GM12878 (cell line): ENCODE results near the gene AP1S3. TPM values are rescaled to one million over a fixed set of nuclear protein-coding genes. Genes with fewer than 3 reads are reported as not detected.
A peak's percentile ranks its signal among the peaks of the same experiment; 100 is the strongest.

Experiments used
- ATAC-seq: fragments of 200-7000 bp; cut with Tn5 transposase; 3 replicates; pipeline ENCODE4 v1.9.1; 2020; ENCODE audit warnings: mild to moderate bottlenecking, moderate library complexity
- BruUV-seq: library from RNA; stranded (reverse); fragments of 400-500 nt; replicated peaks from 2 replicates; lab custom pipeline; 2021; lab: Mats Ljungman, UMichigan
- CTCF ChIA-PET: fragments of 300-600 bp; sonication (Branson Sonifier 250); formaldehyde crosslinking; extraction: SDS; loops from one replicate; lab custom pipeline; 2021; ENCODE audit warnings: inconsistent platforms; lab: Yijun Ruan, JAX
- POLR2A ChIA-PET: fragments of 350-600 bp; formaldehyde crosslinking; extraction: SDS; loops from one replicate; lab custom pipeline; 2021; ENCODE audit warnings: inconsistent platforms; lab: Charles Lee
- RAD21 ChIA-PET: fragments of 300-600 bp; sonication (Branson Sonifier 250); formaldehyde crosslinking; loops from one replicate; lab custom pipeline; 2023; ENCODE audit warnings: antibody characterized with exemption; ENCODE audit not compliant: unreplicated experiment; lab: Charles Lee
- SMC1A ChIA-PET: fragments of 300-600 bp; sonication (Branson Sonifier 250); formaldehyde crosslinking; loops from one replicate; lab custom pipeline; 2023; ENCODE audit not compliant: unreplicated experiment, uncharacterized antibody; lab: Charles Lee
- DNase-seq: peaks from one replicate; pipeline ENCODE4 v3.0.0-alpha.2; 2011; ENCODE audit warnings: low read depth, low spot score
- FAIRE-seq: peaks from 3 replicates; lab custom pipeline; 2011; peaks lifted over from hg19 to GRCh38; lab: Jason Lieb, UNC
- H2AFZ ChIP-seq: 2 replicates; pipeline ENCODE4 v1.6.0; 2011; ENCODE audit warnings: low read depth, low read length, control low read depth; ENCODE audit not compliant: control insufficient read depth
- H3K27ac ChIP-seq: 2 replicates; pipeline ENCODE4 v1.5.1; 2011; ENCODE audit warnings: control low read depth; ENCODE audit not compliant: control insufficient read depth, insufficient read depth
- H3K27me3 ChIP-seq, 2 experiments: replicated peaks in 1 of 2; 2 replicates each; pipeline versions ENCODE4 v1.6.0 to v1.6.1; 2011; ENCODE audit warnings: low read length in 1 of 2; ENCODE audit not compliant: control insufficient read depth in 2 of 2, insufficient read depth in 2 of 2
- H3K36me3 ChIP-seq, 2 experiments: 2 replicates each; pipeline ENCODE4 v1.5.1; 2011; ENCODE audit warnings: low read length in 1 of 2; ENCODE audit not compliant: control insufficient read depth in 2 of 2, insufficient read depth in 2 of 2
- H3K4me1 ChIP-seq: 2 replicates; pipeline ENCODE4 v1.6.1; 2011; ENCODE audit warnings: mild to moderate bottlenecking, low read length, moderate library complexity, mixed read lengths; ENCODE audit not compliant: control insufficient read depth, insufficient read depth
- H3K4me2 ChIP-seq: 2 replicates; pipeline ENCODE4 v1.6.0; 2011; ENCODE audit warnings: control low read depth; ENCODE audit not compliant: control insufficient read depth, insufficient read depth
- H3K4me3 ChIP-seq: fragments of 200-600 bp; sonication (generic); 2 replicates; pipeline ENCODE4 v1.5.1; 2016
- H3K79me2 ChIP-seq: 2 replicates; pipeline ENCODE4 v1.6.0; 2011; ENCODE audit warnings: low read length; ENCODE audit not compliant: control insufficient read depth, insufficient read depth
- H3K9ac ChIP-seq: 2 replicates; pipeline ENCODE4 v1.8.0; 2011; ENCODE audit warnings: low read length, control low read depth, mixed read lengths; ENCODE audit not compliant: control insufficient read depth, insufficient read depth
- H3K9me3 ChIP-seq: replicated peaks from 3 replicates; pipeline ENCODE4 v1.5.1; 2011; ENCODE audit warnings: mild to moderate bottlenecking, low read length; ENCODE audit not compliant: control insufficient read depth, insufficient read depth
- H4K20me1 ChIP-seq: 2 replicates; pipeline ENCODE4 v1.6.0; 2011; ENCODE audit not compliant: control insufficient read depth, insufficient read depth
- BMI1 ChIP-seq: fragments of 450-650 bp; IDR thresholded peaks from 2 replicates; pipeline ENCODE4 v1.6.1; 2016; ENCODE audit warnings: mild to moderate bottlenecking, moderate library complexity, borderline replicate concordance
- EGR1 ChIP-seq, 2 experiments: IDR thresholded peaks; 1 replicate in 1 of 2; 2 replicates in 1 of 2; pipeline ENCODE4 v1.6.1; 2011 to 2012; ENCODE audit warnings: low read depth in 2 of 2, low read length in 2 of 2, borderline replicate concordance in 1 of 2, mild to moderate bottlenecking in 1 of 2, moderate library complexity in 1 of 2
- ETV6 ChIP-seq, 2 experiments: fragments of 450-650 bp in 1 of 2; IDR thresholded peaks in 1 of 2; conservative IDR thresholded peaks in 1 of 2; 2 replicates each; pipeline ENCODE4 v1.6.1; 2014; ENCODE audit warnings: antibody characterized with exemption in 1 of 2, borderline replicate concordance in 1 of 2, low read depth in 1 of 2, mild to moderate bottlenecking in 1 of 2, moderate library complexity in 1 of 2
- HDAC2 ChIP-seq: fragments of 200-600 bp; sonication (generic); IDR thresholded peaks from 2 replicates; pipeline ENCODE4 v1.6.1; 2017
- IRF4 ChIP-seq: IDR thresholded peaks from 2 replicates; pipeline ENCODE4 v1.6.1; 2011; ENCODE audit warnings: low read depth, low read length
- KDM1A ChIP-seq: fragments of 200-600 bp; sonication (generic); IDR thresholded peaks from 2 replicates; pipeline ENCODE4 v1.6.1; 2016; ENCODE audit warnings: borderline replicate concordance
- KLF5 ChIP-seq: fragments of 450-650 bp; IDR thresholded peaks from 2 replicates; pipeline ENCODE4 v1.6.1; 2014; ENCODE audit warnings: mild to moderate bottlenecking; ENCODE audit not compliant: partially characterized antibody
- LARP7 ChIP-seq: fragments of 450-650 bp; IDR thresholded peaks from 2 replicates; pipeline ENCODE4 v1.6.1; 2017; ENCODE audit warnings: mild to moderate bottlenecking
- MEF2A ChIP-seq: IDR thresholded peaks from 2 replicates; pipeline ENCODE4 v1.6.1; 2011; ENCODE audit warnings: low read depth, mild to moderate bottlenecking, low read length, moderate library complexity; ENCODE audit not compliant: insufficient read depth
- MXI1 ChIP-seq: fragments of 150-350 bp; IDR thresholded peaks from 2 replicates; pipeline ENCODE4 v1.6.1; 2011; ENCODE audit warnings: low read depth, mild to moderate bottlenecking, inconsistent platforms, low read length, improper control_type of control experiment
- NBN ChIP-seq: fragments of 450-650 bp; IDR thresholded peaks from 2 replicates; pipeline ENCODE4 v1.6.1; 2016
- NFIC ChIP-seq: IDR thresholded peaks from 2 replicates; pipeline ENCODE4 v1.6.1; 2012; ENCODE audit warnings: low read depth, mild to moderate bottlenecking, inconsistent platforms, low read length, moderate library complexity
- NR2C2 ChIP-seq: IDR thresholded peaks from 2 replicates; pipeline ENCODE4 v1.6.1; 2011; ENCODE audit warnings: borderline replicate concordance, low read depth; ENCODE audit not compliant: control insufficient read depth, insufficient read length
- POLR2AphosphoS5 ChIP-seq: IDR thresholded peaks from 2 replicates; pipeline ENCODE4 v1.6.1; 2011; ENCODE audit warnings: mild to moderate bottlenecking, low read length, inconsistent platforms
- RUNX3 ChIP-seq: IDR thresholded peaks from 2 replicates; pipeline ENCODE4 v1.6.1; 2012; ENCODE audit warnings: low read length, inconsistent platforms
- SKIL ChIP-seq: fragments of 450-650 bp; IDR thresholded peaks from 2 replicates; pipeline ENCODE4 v1.6.1; 2017; ENCODE audit warnings: mild to moderate bottlenecking, low read depth, inconsistent platforms; ENCODE audit not compliant: poor library complexity, severe bottlenecking
- SREBF1 ChIP-seq: IDR thresholded peaks from 2 replicates; pipeline ENCODE4 v1.6.1; 2012; ENCODE audit warnings: mild to moderate bottlenecking, low read length
- STAT3 ChIP-seq: IDR thresholded peaks from 2 replicates; pipeline ENCODE4 v1.6.1; 2011; ENCODE audit warnings: low read depth, low read length, improper control_type of control experiment
- TARDBP ChIP-seq: IDR thresholded peaks from 2 replicates; pipeline ENCODE4 v1.6.1; 2016; ENCODE audit warnings: borderline replicate concordance
- TBL1XR1 ChIP-seq: IDR thresholded peaks from 2 replicates; pipeline ENCODE4 v1.6.1; 2012; ENCODE audit warnings: low read depth, low read length, improper control_type of control experiment
- YY1 ChIP-seq: IDR thresholded peaks from 2 replicates; pipeline ENCODE4 v1.6.1; 2011; ENCODE audit warnings: low read depth, mild to moderate bottlenecking, low read length
- ZNF384 ChIP-seq: IDR thresholded peaks from 2 replicates; pipeline ENCODE4 v1.6.1; 2012; ENCODE audit warnings: low read depth, mild to moderate bottlenecking, low read length, improper control_type of control experiment, borderline replicate concordance
- WGBS: methylation state at CpG from one replicate; pipeline ENCODE4 v1.1.6; 2016; ENCODE audit warnings: low lambda C conversion rate; ENCODE audit not compliant: insufficient replicate concordance, insufficient coverage; ENCODE audit errors: missing lambda C conversion rate; 5-methylcytosine and 5-hydroxymethylcytosine counted together
- in situ Hi-C: fragments of 300-500 bp; cut with MboI; formaldehyde crosslinking; loops from 9 replicates; pipeline ENCODE4 v1.14.3; 2018; ENCODE audit warnings: mixed read lengths
- intact Hi-C: fragments of 100-400 bp; cut with micrococcal nuclease; formaldehyde crosslinking; loops from one replicate; pipeline ENCODE4 v1.14.2; 2022; ENCODE audit not compliant: unreplicated experiment
- polyA plus RNA-seq, 11 experiments: library from polyadenylated mRNA; depleted of rRNA in 4 of 11; unstranded in 6 of 11; stranded (reverse) in 5 of 11; fragments of >200 nt; fragmentation: Nextera tagmentation in 4 of 11; fragmentation: Illumina TruSeq in 1 of 11; extraction: Ambion mirVana in 4 of 11; extraction: Trizol in 1 of 11; gene quantifications; 1 replicate in 1 of 11; 2 replicates in 10 of 11; pipeline versions ENCODE4 v1.2.1 to v1.2.3, GENCODE V29; 2011 to 2016; ENCODE audit warnings: inconsistent platforms in 2 of 11, missing spikeins in 2 of 11, low read depth in 1 of 11
- total RNA-seq, 4 experiments: library from RNA; depleted of rRNA in 3 of 4; stranded (reverse); fragments of >200 nt in 3 of 4; fragmentation: Illumina TruSeq in 1 of 4; extraction: Trizol in 1 of 4; gene quantifications; 2 replicates each; pipeline versions ENCODE4 v1.2.1 to v1.2.3, GENCODE V29; 2013 to 2021
- TF ChIP-seq, protein P1 (sequence below): fragments of 450-650 bp; conservative IDR thresholded peaks from 2 replicates; pipeline ENCODE4 v1.6.1; 2017; ENCODE audit warnings: mild to moderate bottlenecking, moderate library complexity

Gene AP1S3
- total and polyA plus RNA-seq, 10 of the 15 experiments (the other 5 are each of a cell fraction or from before 2014, with no cell fraction given), result 2.6 to 14.3 (median 9.2) TPM

- TF ChIP-seq TARDBP (no peak), STAT3 (no peak), EGR1 (IDR thresholded peaks at IDR 0.05; ENCODE audit: borderline replicate concordance in 1 of 2, low read depth in 2 of 2, low read length in 2 of 2) (no peak), TBL1XR1 (no peak; the same call in 1 of the 2 replicates), IRF4 (peak; percentile 63; the same call in 1 of the 2 replicates), ZNF384 (no peak), NFIC (peak; percentile 52; the same call in 1 of the 2 replicates), YY1 (peak; percentile 93), NR2C2 (no peak), RUNX3 (peak; percentile 77), NBN (no peak)
- TF ChIP-seq, protein P1, sequence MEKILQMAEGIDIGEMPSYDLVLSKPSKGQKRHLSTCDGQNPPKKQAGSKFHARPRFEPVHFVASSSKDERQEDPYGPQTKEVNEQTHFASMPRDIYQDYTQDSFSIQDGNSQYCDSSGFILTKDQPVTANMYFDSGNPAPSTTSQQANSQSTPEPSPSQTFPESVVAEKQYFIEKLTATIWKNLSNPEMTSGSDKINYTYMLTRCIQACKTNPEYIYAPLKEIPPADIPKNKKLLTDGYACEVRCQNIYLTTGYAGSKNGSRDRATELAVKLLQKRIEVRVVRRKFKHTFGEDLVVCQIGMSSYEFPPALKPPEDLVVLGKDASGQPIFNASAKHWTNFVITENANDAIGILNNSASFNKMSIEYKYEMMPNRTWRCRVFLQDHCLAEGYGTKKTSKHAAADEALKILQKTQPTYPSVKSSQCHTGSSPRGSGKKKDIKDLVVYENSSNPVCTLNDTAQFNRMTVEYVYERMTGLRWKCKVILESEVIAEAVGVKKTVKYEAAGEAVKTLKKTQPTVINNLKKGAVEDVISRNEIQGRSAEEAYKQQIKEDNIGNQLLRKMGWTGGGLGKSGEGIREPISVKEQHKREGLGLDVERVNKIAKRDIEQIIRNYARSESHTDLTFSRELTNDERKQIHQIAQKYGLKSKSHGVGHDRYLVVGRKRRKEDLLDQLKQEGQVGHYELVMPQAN, result no peak
Observed at GRCh38 chr2:223884399-223884798, 47.0 kb upstream of the AP1S3 start (continued).

- POLR2A ChIA-PET, result no interaction called here
- Histone ChIP-seq H3K36me3 (peaks cover 0 to 10% of the 10 kb centered on the region in 2 experiments; a peak in 2 of 4 replicates), H3K4me1 (peaks cover 25% of the 10 kb centered on the region), H3K79me2 (no peaks in the 10 kb centered on the region), H3K4me3 (no peak overlapping the region), H3K9ac (no peak overlapping the region), H2AFZ (no peak overlapping the region), H3K4me2 (no peak overlapping the region), H3K27ac (no peak overlapping the region), H4K20me1 (no peaks in the 10 kb centered on the region), H3K9me3 (no peaks in the 10 kb centered on the region), H3K27me3 (no peaks in the 10 kb centered on the region)
- in situ Hi-C loops, result no loop called here
- intact Hi-C loops, result no loop called here
- 98% methylated on average over 5 of the region's 5 CpGs for WGBS
- ATAC-seq, result no peak
- RAD21 ChIA-PET, result no interaction called here
- CTCF ChIA-PET, result no interaction called here
- SMC1A ChIA-PET, result no interaction called here
- DNase-seq, result no peak
- FAIRE-seq, result no peak
- no TSS peak for BruUV-seq
- TF ChIP-seq LARP7 (no peak), POLR2AphosphoS5 (no peak), MXI1 (no peak), HDAC2 (no peak), KLF5 (no peak), SREBF1 (no peak), BMI1 (no peak), ETV6 (conservative IDR thresholded peaks at IDR 0.05 in 1 of 2, IDR thresholded peaks at IDR 0.05 in 1 of 2; ENCODE audit: borderline replicate concordance in 1 of 2, low read depth in 1 of 2) (no peak), YY1 (no peak), KDM1A (no peak), MEF2A (no peak), ZNF384 (no peak), SKIL (no peak)
Observed at GRCh38 chr2:223882715-223883114, 45.3 kb upstream of the AP1S3 start.
